HG03457 (cell line): ENCODE data around the gene NDUFS4.
"Not testable (repeated sequence)": the region's sequence is repeated elsewhere in the genome, so short reads cannot be mapped to it uniquely, and the experiment has no call there.

Experiments
- ATAC-seq: cut with Tn5 transposase; IDR thresholded peaks from one replicate; pipeline ENCODE4 v1.9.1; 2021; ENCODE audit warnings: moderate number of reproducible peaks; ENCODE audit not compliant: unreplicated experiment

Gene NDUFS4

GRCh38 chr5:53560506-53561191, at the start of gene NDUFS4:
NDUFS4 (plus strand) TSS chr5:53560639; CDS start chr5:53560663, 24 bp downstream.
- ATAC-seq: peak; percentile 91

- no peak for ATAC-seq
Measured at GRCh38 chr5:53512539-53512938, 47.9 kb upstream of the NDUFS4 start.

- no peak for ATAC-seq
Measured at GRCh38 chr5:53515988-53516387, 44.5 kb upstream of the NDUFS4 start.

GRCh38 chr5:53520813-53521212, 39.6 kb upstream of the NDUFS4 start:
- no peak for ATAC-seq

GRCh38 chr5:53537711-53538110, 22.7 kb upstream of the NDUFS4 start:
- ATAC-seq: no peak

GRCh38 chr5:53540739-53541138, 19.7 kb upstream of the NDUFS4 start:
- ATAC-seq: not testable (repeated sequence)

- no peak for ATAC-seq
Measured at GRCh38 chr5:53541859-53542258, 18.6 kb upstream of the NDUFS4 start.

GRCh38 chr5:53542926-53543325, 17.5 kb upstream of the NDUFS4 start:
- no peak for ATAC-seq

- no peak for ATAC-seq
Measured at GRCh38 chr5:53543401-53543800, 17.0 kb upstream of the NDUFS4 start.

GRCh38 chr5:53545744-53546143, 14.7 kb upstream of the NDUFS4 start:
- ATAC-seq: no peak

- ATAC-seq: no peak
Measured at GRCh38 chr5:53547226-53547625, 13.2 kb upstream of the NDUFS4 start.

- not testable (repeated sequence) for ATAC-seq
Measured at GRCh38 chr5:53548501-53548900, 11.9 kb upstream of the NDUFS4 start.

- ATAC-seq: no peak
Measured at GRCh38 chr5:53549792-53550191, 10.6 kb upstream of the NDUFS4 start.

- no peak for ATAC-seq
Measured at GRCh38 chr5:53552561-53552960, 7.9 kb upstream of the NDUFS4 start.

GRCh38 chr5:53554444-53554843, 6.0 kb upstream of the NDUFS4 start:
- ATAC-seq: no peak

- ATAC-seq: no peak
Measured at GRCh38 chr5:53555160-53555559, 5.3 kb upstream of the NDUFS4 start.

- no peak for ATAC-seq
Measured at GRCh38 chr5:53556001-53556400, 4.4 kb upstream of the NDUFS4 start.

GRCh38 chr5:53557386-53557785, 3.1 kb upstream of the NDUFS4 start:
- no peak for ATAC-seq

GRCh38 chr5:53558966-53559365, 1.5 kb upstream of the NDUFS4 start:
- ATAC-seq: no peak

GRCh38 chr5:53560028-53560427, 411 bp upstream of the NDUFS4 start:
- ATAC-seq: no peak

GRCh38 chr5:53568401-53568800, 8.0 kb downstream of the NDUFS4 start:
- ATAC-seq: no peak

GRCh38 chr5:53568871-53569270, 8.4 kb downstream of the NDUFS4 start:
- no peak for ATAC-seq

- ATAC-seq: no peak
Measured at GRCh38 chr5:53569453-53569852, 9.0 kb downstream of the NDUFS4 start.
